IPS-18a (cell line): ENCODE data around the gene CSNK1D.
"Not testable (repeated sequence)": the region's sequence is repeated elsewhere in the genome, so short reads cannot be mapped to it uniquely, and the experiment has no call there.

Experiments
- H3K27ac ChIP-seq: one replicate; pipeline ENCODE4 v1.5.1; 2013; ENCODE audit warnings: low read length
- H3K27me3 ChIP-seq: one replicate; pipeline ENCODE4 v1.6.1; 2013; ENCODE audit warnings: mild to moderate bottlenecking, low read length; ENCODE audit not compliant: control insufficient read depth, insufficient read depth
- H3K36me3 ChIP-seq: one replicate; pipeline ENCODE4 v1.6.1; 2013; ENCODE audit warnings: low read depth, low read length; ENCODE audit not compliant: control insufficient read depth
- H3K4me1 ChIP-seq: one replicate; pipeline ENCODE4 v1.6.1; 2013; ENCODE audit warnings: low read depth, low read length; ENCODE audit not compliant: control insufficient read depth
- H3K4me3 ChIP-seq: one replicate; pipeline ENCODE4 v1.5.1; 2013; ENCODE audit warnings: low read length
- H3K9ac ChIP-seq: one replicate; pipeline ENCODE4 v1.6.1; 2013; ENCODE audit warnings: mild to moderate bottlenecking, low read length, moderate library complexity
- H3K9me3 ChIP-seq: one replicate; pipeline ENCODE4 v1.6.1; 2013; ENCODE audit warnings: low read depth, low read length; ENCODE audit not compliant: control insufficient read depth

CSNK1D gene

GRCh38 chr17:82263641-82264040 lies 9.9 kb downstream of the CSNK1D start:
- no peak overlapping the region for H3K27ac ChIP-seq
- H3K27me3 ChIP-seq = no peaks in the 10 kb centered on the region
- H3K9ac ChIP-seq = no peak overlapping the region
- H3K9me3 ChIP-seq = no peaks in the 10 kb centered on the region
- H3K4me1 ChIP-seq = no peaks in the 10 kb centered on the region
- H3K4me3 ChIP-seq = no peak overlapping the region
- peaks cover 75% of the 10 kb centered on the region for H3K36me3 ChIP-seq

GRCh38 chr17:82262344-82262743 lies 11.2 kb downstream of the CSNK1D start:
- Histone ChIP-seq H3K36me3 (peaks cover 85% of the 10 kb centered on the region), H3K4me3 (no peak overlapping the region), H3K9ac (no peak overlapping the region), H3K27ac (no peak overlapping the region), H3K4me1 (no peaks in the 10 kb centered on the region), H3K27me3 (no peaks in the 10 kb centered on the region), H3K9me3 (no peaks in the 10 kb centered on the region)

- H3K9ac ChIP-seq, H3K27ac ChIP-seq, H3K4me3 ChIP-seq, H3K9me3 ChIP-seq, H3K27me3 ChIP-seq, H3K4me1 ChIP-seq: not testable (repeated sequence)
- peaks cover 92% of the 10 kb centered on the region for H3K36me3 ChIP-seq
These were observed 13.2 kb downstream of the CSNK1D start for GRCh38 chr17:82259972-82260961.

- no peak overlapping the region for H3K4me3 ChIP-seq
- no peaks in the 10 kb centered on the region for H3K27me3 ChIP-seq
- H3K4me1 ChIP-seq = no peaks in the 10 kb centered on the region
- H3K27ac ChIP-seq = no peak overlapping the region
- H3K9ac ChIP-seq = no peak overlapping the region
- H3K36me3 ChIP-seq = peaks cover 81% of the 10 kb centered on the region
- H3K9me3 ChIP-seq = no peaks in the 10 kb centered on the region
These were observed 14.9 kb downstream of the CSNK1D start for GRCh38 chr17:82258555-82258954.

GRCh38 chr17:82257473-82257872 lies 16.0 kb downstream of the CSNK1D start:
- Histone ChIP-seq H3K36me3 (peaks cover 83% of the 10 kb centered on the region), H3K9me3 (no peaks in the 10 kb centered on the region), H3K27me3 (no peaks in the 10 kb centered on the region), H3K4me3 (no peak overlapping the region), H3K4me1 (no peaks in the 10 kb centered on the region), H3K9ac (no peak overlapping the region), H3K27ac (no peak overlapping the region)

GRCh38 chr17:82256242-82256885 lies 17.1 kb downstream of the CSNK1D start:
- Histone ChIP-seq H3K4me3 (no peak overlapping the region), H3K9me3 (no peaks in the 10 kb centered on the region), H3K4me1 (no peaks in the 10 kb centered on the region), H3K27ac (no peak overlapping the region), H3K36me3 (peaks cover 83% of the 10 kb centered on the region), H3K27me3 (no peaks in the 10 kb centered on the region), H3K9ac (no peak overlapping the region)

- no peaks in the 10 kb centered on the region for H3K4me1 ChIP-seq
- no peaks in the 10 kb centered on the region for H3K27me3 ChIP-seq
- no peak overlapping the region for H3K9ac ChIP-seq
- H3K36me3 ChIP-seq = peaks cover 83% of the 10 kb centered on the region
- H3K4me3 ChIP-seq = no peak overlapping the region
- no peak overlapping the region for H3K27ac ChIP-seq
- H3K9me3 ChIP-seq = no peaks in the 10 kb centered on the region
These were observed 18.0 kb downstream of the CSNK1D start for GRCh38 chr17:82255402-82255972.

- H3K27me3 ChIP-seq, H3K27ac ChIP-seq, H3K4me1 ChIP-seq, H3K9me3 ChIP-seq, H3K9ac ChIP-seq, H3K4me3 ChIP-seq: not testable (repeated sequence)
- peaks cover 82% of the 10 kb centered on the region for H3K36me3 ChIP-seq
These were observed 18.8 kb downstream of the CSNK1D start for GRCh38 chr17:82254746-82255145.

GRCh38 chr17:82254096-82254495 lies 19.4 kb downstream of the CSNK1D start:
- H3K27ac ChIP-seq, H3K9ac ChIP-seq, H3K27me3 ChIP-seq, H3K4me3 ChIP-seq, H3K4me1 ChIP-seq, H3K9me3 ChIP-seq: not testable (repeated sequence)
- H3K36me3 ChIP-seq = peaks cover 82% of the 10 kb centered on the region

- H3K9me3 ChIP-seq = no peaks in the 10 kb centered on the region
- no peak overlapping the region for H3K9ac ChIP-seq
- H3K27ac ChIP-seq = no peak overlapping the region
- no peaks in the 10 kb centered on the region for H3K27me3 ChIP-seq
- no peaks in the 10 kb centered on the region for H3K4me1 ChIP-seq
- no peak overlapping the region for H3K4me3 ChIP-seq
- peaks cover 82% of the 10 kb centered on the region for H3K36me3 ChIP-seq
These were observed 20.3 kb downstream of the CSNK1D start for GRCh38 chr17:82253179-82253544.

GRCh38 chr17:82252511-82253178 lies 20.9 kb downstream of the CSNK1D start:
- Histone ChIP-seq H3K9ac (no peak overlapping the region), H3K9me3 (no peaks in the 10 kb centered on the region), H3K36me3 (peaks cover 84% of the 10 kb centered on the region), H3K4me1 (no peaks in the 10 kb centered on the region), H3K27me3 (no peaks in the 10 kb centered on the region), H3K27ac (no peak overlapping the region), H3K4me3 (no peak overlapping the region)
